NB4 (cell line): Measurements from ENCODE around the gene LDLRAD4.

Experiments
- DNase-seq: peaks from one replicate; pipeline ENCODE4 v3.0.0; 2010; ENCODE audit warnings: low read depth
- H3K4me3 ChIP-seq: one replicate; pipeline ENCODE4 v1.5.1; 2011; ENCODE audit warnings: mild to moderate bottlenecking, low read depth, low read length, moderate library complexity
- CTCF ChIP-seq: IDR thresholded peaks from one replicate; pipeline ENCODE4 v1.5.1; 2012; ENCODE audit warnings: low read depth, low read length
- MYC ChIP-seq: IDR thresholded peaks from 2 replicates; pipeline ENCODE4 v1.6.1; 2011; ENCODE audit warnings: low read depth, low read length
- POLR2A ChIP-seq: IDR thresholded peaks from 2 replicates; pipeline ENCODE4 v1.6.1; 2011; ENCODE audit warnings: mild to moderate bottlenecking; ENCODE audit not compliant: insufficient read length; ENCODE audit errors: extremely low read depth
- TF ChIP-seq, protein P1 (sequence below): IDR thresholded peaks from 2 replicates; pipeline ENCODE4 v1.6.1; 2011; ENCODE audit warnings: low read depth, low read length

LDLRAD4 gene

GRCh38 chr18:13393338-13393737 lies 174.8 kb downstream of the LDLRAD4 start:
- no peak for DNase-seq
- H3K4me3 ChIP-seq: no peak overlapping the region
- TF ChIP-seq POLR2A (no peak), CTCF (no peak), MYC (no peak)
- TF ChIP-seq, protein P1, sequence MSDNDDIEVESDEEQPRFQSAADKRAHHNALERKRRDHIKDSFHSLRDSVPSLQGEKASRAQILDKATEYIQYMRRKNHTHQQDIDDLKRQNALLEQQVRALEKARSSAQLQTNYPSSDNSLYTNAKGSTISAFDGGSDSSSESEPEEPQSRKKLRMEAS: no peak

GRCh38 chr18:13394801-13395200 lies 176.2 kb downstream of the LDLRAD4 start:
- TF ChIP-seq CTCF: no peak
- TF ChIP-seq POLR2A: no peak
- TF ChIP-seq, protein P1: no peak
- TF ChIP-seq MYC: no peak
- H3K4me3 ChIP-seq: no peak overlapping the region
- no peak for DNase-seq

DNA sequence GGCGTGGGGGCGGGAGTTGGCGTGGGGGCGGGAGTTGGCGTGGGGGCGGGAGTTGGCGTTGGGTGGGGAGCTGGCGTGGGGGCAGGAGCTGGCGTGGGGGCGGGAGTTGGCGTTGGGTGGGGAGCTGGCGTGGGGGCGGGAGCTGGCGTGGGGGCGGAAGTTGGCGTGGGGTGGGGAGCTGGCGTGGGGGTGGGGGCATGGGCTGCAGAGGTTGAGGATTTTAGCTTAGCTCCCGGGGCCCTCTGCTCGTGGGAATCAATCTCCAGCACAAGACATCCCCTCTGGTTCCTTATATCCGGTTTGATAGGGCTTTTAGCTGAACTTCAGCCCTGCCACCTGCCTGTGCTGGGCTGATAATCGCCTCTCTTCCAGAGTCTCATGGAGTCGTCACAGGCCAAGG lies 177.0 kb downstream of the LDLRAD4 start:
- H3K4me3 ChIP-seq: no peak overlapping the region
- DNase-seq: no peak
- no peak for TF ChIP-seq MYC
- TF ChIP-seq CTCF: no peak
- TF ChIP-seq, protein P1: no peak
- no peak for TF ChIP-seq POLR2A

DNA sequence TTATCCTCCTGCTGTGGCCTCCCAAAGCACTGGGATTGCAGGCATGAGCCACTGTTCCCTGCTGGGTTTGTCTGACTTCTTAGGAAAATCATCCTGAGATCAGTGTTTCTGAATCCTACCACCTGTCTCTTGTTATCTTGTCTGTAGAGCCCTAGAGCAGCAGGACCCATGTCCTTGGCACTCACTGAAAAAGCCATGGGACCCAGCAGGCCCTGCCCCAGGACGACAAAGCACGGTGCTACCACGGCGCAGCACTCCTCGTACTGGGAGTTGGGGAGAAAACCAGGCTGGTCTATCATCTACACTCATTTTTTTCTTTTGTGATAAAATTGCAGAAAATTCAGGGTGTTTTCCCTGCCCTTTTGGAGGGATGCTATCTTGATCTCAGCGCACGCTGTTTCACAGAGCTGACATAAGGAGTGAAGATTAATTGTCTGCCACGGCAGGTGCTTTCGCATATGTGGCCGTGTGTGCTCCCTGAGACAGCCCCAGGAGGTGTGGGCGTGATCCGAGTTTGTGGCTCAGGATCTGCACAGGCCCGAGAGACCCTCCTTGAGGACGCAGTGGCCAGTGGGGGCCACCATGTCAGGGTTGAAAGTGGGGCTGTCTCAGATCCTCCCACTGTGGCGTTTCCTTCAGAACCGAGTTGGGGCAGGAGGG lies 179.1 kb downstream of the LDLRAD4 start:
- TF ChIP-seq, protein P1: no peak
- no peak for DNase-seq
- no peak overlapping the region for H3K4me3 ChIP-seq

- no peak for DNase-seq
- TF ChIP-seq, protein P1: no peak
- TF ChIP-seq POLR2A (no peak), MYC (no peak), CTCF (no peak)
- H3K4me3 ChIP-seq: no peak overlapping the region
Observed at GRCh38 chr18:13398631-13399030, 180.1 kb downstream of the LDLRAD4 start.

- no peak overlapping the region for H3K4me3 ChIP-seq
- TF ChIP-seq POLR2A (no peak), CTCF (no peak), MYC (no peak)
- TF ChIP-seq, protein P1: no peak
- no peak for DNase-seq
Observed at GRCh38 chr18:13399511-13399910, 181.0 kb downstream of the LDLRAD4 start.
